GM18502 (cell line): ENCODE measurements around the gene RTTN.
"Not testable (repeated sequence)": the region's sequence is repeated elsewhere in the genome, so short reads cannot be mapped to it uniquely, and the experiment has no call there.

ENCODE experiments used
- ATAC-seq: cut with Tn5 transposase; IDR thresholded peaks from one replicate; pipeline ENCODE4 v1.9.1; 2021; ENCODE audit warnings: mild to moderate bottlenecking; ENCODE audit not compliant: unreplicated experiment, poor library complexity

Gene RTTN, protein sequence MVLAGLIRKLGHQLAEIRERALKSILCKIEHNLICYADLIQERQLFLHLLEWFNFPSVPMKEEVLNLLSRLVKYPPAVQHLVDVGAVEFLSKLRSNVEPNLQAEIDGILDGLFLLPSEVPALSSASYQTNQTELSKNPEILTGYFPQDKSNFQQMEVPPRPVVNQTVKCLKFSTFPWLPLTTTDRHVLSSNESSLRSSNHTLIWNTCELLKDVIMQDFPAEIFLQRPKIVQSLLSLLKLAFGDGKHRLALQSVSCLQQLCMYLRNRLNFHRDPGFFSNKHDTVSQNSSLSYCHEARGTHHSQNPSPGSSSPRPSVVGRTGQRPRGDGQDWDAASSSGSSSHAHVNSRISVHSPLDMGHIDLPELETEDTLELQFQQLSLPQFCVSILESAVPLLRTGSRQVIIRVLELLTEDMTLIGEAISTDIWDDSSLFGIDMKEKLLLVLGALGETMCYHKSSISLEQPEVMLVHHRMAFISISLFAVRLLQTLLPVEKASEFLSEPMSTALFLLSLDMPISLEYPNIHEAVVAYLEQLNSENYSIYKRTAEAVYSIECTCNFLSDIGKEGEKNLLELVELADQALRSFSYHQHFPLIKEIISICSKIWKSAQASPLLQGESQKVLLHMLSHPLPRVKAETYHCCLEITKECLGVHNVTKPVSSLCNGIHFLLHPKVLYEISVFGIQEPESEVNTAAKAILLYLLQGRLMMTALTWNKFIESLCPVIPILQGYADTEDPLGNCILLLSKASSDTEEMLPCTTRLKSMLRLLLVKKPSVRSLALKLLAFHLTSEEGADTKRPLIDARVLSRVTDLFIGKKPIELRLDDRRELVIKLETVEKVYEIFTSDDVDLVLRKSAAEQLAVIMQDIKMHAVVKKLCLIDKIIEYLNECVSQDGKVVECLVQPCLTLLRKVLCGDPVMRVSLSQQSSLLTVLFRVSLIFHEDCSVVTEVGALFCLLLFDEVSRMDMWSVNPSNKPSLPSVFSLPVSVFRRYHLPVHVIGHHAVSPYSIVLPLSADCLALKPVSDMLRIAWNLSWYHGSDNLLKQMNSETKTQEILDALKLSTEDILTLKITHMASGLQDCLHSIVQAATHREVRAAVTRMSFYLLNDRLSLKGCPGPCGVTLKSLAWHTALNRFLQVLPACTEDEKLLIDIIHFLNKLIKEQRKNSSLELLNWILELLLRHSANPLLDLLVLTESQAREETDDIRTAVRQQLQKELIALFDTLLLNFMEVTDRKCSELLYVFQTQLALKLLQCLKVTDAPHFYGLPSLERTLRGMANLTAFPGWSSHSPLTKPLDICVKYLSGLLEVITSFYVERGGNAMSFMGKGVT (N-terminal part only)

DNA sequence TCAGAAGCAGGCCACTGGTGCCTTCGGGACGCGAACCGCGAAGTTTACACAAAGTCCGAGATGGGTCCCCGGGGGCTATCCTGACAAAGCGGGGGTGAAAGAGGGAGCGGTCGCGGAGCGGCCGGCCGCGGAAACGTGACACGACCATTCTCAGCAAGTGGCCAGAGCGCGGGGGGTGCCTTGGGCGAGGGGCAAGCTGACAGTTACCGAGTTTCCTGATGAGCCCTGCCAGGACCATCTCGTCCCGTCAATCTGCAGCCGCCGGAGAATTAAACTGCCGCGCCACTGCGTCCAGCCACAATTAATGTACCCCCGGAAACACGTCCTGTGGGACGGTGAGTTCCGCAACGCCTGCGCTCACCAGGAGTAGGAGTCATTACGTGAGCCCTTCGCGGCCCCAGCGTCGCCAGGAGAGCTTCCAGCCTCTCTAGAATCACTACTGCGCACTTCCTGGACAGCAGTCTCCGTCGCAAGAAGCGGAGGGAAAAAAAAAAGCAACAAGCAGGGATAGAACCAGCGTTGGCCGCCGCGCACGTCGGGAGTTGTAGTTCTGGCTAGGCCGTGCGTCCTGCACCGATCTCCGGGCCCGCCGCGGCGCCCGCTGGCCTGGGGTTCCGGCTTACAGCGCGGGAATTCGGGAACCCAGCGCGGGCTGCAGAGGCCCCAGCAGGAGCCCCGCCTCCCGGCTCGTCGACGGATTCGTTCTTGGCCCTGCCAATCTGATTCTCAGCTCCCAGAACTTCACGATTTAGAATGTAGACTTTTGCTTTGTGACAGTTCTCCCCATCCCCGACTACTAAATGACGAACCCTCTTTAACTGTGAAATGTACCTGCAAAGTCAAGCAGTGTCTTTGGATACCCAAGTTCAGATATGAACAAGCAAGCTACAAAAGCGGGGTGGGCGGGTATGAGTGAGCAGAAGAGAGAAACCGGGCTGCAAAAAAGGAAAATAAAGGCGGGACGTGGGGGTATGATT is at the start of gene RTTN:
Gene RTTN (minus strand): TSS at position 267 of the 977 bp plus-strand sequence. CDS start 29 bp downstream, at position 238.
- ATAC-seq, result peak; percentile 98

DNA sequence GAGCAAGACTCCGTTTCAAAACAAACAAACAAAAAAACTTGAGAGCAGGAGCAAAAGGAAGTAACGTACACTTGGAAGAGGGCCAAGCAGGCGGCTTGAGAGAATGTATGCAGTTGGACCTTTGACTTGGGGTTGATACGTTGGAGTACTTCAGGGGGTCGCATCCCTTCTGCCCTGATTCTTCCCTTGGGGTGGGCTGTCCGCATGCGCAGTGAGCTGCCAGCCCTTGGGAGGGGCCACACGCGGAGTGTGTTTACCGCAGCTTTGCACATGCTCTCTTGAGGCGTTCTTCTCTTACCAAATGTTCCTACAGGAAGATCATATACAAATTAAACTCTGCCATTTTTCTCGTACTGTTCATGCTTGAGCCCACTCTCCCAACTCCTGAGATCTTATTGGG is 45.3 kb upstream of the RTTN start:
- no peak for ATAC-seq

DNA sequence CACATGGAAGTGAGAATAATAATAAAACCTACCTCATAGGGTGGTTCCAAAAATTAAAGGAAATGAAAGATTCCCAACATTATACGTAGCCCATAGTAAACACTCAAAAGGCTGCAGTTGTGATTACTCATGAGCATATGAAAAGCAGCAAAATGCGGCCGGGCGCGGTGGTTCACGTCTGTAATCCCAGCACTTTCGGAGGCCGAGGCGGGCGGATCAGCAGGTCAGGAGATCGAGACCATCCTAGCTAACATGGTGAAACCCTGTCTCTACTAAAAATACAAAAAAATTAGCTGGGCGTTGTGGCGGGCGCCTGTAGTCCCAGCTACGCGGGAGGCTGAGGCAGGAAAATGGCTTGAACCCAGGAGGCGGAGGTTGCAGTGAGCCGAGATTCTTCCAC is 44.4 kb upstream of the RTTN start:
- ATAC-seq, result not testable (repeated sequence)

DNA sequence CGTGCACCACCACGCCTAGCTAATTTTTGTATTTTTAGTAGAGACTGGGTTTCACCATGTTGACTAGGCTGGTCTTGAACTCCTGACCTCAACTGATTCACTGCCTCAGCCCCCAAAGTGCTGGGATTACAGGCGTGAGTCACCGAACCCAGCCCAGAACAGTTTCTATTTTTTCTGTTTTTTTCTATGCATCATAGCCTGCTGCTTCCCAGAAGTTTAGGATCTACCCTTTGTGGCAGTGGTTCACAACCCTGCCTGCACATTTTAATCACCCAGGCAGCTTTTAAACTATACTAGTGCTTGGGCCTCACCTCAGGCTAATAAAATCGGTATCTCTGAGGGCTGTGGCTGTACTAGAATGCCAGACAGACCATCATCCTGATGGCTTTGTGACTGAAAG is 43.6 kb upstream of the RTTN start:
- ATAC-seq, result no peak

DNA sequence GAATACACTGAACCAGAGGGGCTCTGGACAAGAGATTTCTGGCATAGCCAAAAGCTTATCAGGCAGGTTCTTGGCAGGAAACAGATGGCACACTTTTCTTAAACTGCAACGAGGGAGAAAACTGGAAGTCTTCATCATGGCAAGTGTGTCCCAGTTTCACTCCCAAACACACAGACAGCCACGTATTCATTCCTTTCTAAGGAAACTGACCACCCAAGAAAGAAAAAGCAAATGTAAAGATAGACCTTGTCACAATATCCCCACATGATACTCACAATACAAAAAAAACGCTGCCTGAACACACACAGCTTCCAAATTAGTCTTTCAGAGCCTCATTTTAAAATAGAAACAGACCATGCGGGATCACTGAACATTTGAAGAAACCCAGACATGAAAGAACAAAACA is 40.6 kb upstream of the RTTN start:
- no peak for ATAC-seq

DNA sequence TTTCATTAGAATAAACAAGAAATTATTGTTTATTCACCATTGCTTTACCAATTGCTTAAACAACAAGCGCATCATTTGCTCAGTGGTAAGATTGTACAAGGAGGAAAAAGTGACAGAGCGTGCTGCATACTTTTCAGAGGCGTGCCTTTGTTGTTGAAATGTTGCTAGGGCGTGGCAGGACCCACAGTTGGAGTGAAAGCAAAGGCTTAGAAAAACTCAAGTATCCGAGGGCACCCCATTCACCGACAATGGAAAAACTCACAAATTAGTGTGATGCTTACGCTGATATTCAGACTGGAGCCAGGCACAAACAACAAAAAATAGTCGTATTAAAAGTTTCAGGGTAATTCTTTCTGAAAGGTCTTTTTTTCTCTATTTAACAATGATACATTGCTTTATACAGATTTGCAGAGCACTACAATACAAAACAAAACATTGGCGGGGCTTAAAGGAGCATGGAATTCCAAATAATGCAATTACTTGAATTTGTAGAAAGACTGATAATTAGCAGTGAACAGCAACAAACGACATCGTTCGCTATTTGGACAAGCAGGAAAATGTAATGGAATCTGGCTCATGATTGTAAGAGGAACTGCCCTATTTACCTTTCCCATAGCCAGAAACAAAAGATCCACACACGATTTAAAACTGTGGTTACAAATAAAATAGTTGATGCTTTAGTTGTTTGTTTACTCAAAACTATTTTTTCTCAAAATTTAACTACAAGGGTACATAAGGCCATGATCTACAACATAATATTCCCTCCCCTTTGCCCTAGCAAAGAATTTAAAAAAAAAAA is 37.8 kb upstream of the RTTN start:
- ATAC-seq, result no peak

DNA sequence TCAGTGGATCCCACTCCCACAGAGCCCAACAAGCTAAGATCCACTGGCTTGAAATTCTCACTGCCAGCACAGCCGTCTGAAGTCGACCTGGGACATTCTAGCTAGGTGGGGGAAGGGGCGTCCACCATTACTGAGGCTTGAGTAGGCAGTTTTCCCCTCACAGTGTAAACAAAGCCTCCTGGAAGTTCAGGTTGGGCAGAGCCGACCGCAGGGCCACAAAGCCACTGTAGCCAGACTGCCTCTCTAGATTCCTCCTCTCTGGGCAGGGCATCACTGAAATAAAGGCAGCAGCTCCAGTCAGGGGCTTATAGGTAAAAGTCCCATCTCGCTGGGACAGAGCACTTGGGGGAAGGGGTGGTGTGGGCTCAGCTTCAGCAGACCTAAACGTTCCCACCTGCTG is 31.4 kb upstream of the RTTN start:
- not testable (repeated sequence) for ATAC-seq

DNA sequence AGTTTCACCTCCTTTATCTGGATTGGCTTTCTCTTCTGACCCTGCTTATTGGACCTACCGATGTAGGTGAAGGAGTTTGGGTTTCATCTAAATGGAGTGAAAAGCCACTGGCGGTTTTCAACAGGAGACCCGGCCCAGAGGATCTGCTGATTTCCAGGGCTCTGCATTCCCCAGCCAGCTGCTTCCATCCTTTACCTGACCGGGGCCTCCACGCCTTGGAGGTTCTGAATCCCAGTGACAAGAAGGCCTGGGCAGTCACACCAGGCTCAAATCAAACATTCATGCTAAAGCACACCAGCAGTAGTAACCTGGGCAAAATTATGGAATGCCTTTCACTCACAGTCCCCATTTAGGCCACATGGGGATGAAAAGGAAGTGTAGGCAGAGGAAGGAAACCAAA is 30.0 kb upstream of the RTTN start:
- ATAC-seq, result no peak

DNA sequence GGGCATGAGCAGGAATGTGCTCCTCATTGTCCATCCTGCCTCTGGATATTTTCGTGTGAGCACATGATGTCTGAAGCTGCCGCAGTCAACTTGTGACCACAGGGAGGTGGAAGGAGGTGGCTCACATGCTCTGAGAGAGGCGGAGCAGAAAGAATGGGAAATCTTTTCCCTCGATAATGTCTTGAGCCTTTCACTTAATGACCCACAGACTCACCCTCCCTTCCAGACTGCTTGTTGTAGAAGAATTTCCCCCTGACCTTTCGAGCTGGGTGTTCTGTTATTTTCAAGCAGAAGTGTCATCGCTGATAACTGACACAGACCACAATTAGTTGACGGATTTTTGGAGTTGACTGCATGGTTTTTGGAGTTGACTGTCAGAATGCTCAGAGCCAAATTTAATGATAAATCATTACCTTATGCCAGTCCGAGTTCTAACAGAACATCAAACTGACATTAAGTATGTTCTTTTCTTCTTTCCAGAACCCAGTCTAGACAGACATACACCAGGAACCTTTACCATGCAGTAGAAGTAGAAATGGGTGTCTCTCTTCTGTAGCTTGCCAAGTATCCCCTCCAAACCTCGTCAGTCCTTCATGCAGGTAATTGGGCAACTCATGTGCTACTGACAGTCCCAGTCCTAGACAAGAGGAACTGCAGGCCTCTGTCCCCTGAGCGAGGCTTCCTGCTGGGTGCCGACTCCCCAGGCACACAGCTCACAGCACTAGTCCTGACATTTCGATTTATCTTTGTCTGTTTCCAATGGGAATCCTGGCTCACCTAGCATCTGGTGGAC is 29.4 kb upstream of the RTTN start:
- no peak for ATAC-seq

DNA sequence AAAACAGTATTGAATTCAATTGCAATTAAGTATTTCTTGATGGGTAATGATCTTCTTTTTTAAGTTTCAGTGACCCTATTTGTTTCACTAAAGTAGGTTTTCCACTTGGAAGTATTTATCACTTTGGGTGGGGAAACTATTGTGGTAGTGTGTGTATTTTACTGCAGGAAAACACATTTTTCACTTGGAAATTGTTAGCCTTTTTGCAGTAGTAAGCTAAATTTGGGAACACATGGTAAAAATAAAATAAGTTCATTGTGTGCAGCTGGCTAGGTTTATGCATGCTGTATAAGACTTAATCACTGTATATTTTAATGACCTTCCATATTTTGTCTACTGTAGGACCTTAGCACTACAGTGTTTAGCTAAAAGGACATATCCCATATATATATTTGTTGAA is 28.5 kb upstream of the RTTN start:
- no peak for ATAC-seq

DNA sequence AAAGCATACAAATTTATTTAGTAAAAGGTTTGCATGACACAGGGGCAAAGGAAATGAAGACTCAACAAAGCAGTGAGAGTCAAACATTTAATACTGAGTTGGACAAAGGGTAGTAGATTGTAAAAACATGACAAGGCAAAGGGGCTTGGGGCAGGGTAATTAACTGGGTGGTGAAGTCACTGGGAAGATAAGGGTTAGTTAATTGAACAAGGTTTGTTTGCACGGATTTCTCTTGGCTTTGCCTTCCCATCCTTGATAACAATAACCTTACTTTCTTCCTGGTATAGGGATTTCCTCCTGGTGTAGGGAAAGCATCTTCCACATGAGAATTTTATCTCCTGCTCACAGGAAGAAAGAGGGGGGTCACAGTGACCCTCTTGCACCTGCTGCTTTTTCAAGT is 26.8 kb upstream of the RTTN start:
- no peak for ATAC-seq

DNA sequence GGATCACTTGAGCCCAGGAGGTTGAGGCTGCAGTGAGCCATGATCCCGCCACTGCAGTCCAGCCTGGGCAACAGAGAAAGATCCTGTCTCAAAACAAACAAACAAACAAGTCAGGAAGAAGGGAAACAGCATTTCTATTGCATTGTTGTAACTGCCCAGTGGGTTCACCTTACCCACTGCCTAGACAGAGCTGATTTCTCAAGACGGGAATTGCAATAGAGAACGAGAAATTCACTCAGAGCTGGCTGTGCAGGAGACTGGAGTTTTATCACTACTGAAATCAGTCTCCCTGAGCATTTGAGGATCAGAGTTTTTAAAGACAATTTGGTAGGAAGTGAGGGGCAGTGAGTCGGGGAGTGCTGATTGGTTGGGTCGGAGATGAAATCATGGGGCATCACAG is 24.2 kb upstream of the RTTN start:
- no peak for ATAC-seq

DNA sequence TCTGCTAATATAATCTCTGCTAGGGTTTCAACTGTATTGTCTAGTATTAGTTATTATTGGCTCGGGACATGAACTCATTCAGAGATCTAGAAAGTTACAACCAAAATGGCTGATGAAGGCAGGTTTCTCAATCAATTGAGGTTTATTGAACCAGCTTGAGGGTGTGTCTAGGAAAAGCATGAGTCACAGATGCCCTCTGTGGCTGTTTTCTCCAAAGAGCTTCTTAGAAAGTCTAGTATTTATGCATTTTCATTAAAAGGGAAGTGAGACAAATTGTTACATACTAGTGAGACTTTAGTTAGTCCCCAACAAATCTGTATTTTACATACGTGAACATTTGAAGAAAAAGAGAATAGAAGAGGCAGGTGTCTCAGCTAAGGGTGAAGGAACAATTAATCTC is 23.0 kb upstream of the RTTN start:
- ATAC-seq, result no peak

DNA sequence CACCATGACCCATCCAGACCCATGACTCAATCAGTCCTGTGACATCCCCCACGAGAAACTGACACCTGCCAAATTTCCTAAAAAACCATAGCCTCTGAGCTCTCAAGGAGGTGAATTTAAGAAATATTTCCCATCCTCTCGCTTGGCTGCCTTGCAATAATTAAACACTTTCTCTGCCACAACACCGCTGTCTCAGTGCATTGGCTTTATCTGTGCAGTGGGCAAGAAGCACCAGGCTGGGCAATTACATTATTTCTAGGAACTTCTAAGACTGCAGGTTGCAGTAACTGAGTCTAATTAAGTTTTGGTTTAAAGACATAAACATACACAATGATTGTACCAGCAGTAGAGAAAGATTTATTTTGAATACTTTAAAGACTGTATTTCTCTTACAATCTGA is 22.0 kb upstream of the RTTN start:
- no peak for ATAC-seq

DNA sequence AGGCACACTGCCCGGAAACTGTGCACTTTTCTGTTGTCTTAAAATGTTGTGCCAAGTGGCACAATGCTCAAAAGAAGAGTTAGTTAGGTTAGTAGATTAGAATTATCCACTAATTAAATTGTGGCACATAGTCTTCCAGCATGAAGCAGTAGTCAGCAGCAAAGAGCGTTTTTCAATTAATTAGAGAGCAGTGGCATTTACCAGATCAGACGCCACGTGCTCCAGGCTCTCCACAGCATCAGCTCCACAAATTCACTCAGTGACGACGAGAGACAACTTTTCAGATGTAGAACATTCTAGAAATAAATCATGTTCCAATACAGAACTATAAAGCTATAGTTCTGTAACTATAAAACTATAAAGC is 16.4 kb upstream of the RTTN start:
- no peak for ATAC-seq

DNA sequence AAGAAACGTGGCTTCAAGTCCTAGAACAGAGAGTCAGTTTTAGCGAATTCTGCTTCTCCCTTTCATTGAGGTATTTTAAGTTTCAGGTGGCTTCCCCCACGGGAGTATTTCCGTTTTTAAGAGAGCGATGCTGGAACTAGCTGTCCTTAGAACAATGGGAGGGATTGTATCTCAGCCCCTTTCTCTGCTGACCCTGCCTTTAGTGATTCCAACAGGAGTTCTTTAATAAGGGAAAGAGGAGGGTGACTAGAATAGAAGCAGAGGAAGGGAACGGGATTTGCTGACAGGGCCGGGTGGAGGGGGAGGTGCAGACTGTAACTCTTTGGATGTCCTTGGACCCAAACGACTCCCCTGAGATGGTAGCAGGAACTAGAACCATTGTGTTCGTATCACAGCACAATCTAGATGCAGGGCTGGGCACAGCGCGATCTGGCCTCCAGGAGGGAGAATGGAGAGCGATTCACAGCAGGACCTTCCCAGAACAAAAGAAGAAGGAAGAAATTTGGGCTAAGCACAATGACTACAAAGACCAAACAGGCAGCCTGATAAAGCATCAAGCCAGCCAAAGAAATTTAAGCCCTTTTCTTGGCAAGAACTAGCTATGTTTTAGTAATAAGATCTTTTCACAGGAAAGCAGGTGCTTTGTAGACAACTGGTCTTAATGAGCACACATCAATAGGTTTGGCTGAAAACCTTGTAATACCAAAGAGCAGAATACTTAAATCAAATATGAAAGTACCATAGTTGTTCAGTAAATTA is 15.8 kb upstream of the RTTN start:
- ATAC-seq, result no peak

DNA sequence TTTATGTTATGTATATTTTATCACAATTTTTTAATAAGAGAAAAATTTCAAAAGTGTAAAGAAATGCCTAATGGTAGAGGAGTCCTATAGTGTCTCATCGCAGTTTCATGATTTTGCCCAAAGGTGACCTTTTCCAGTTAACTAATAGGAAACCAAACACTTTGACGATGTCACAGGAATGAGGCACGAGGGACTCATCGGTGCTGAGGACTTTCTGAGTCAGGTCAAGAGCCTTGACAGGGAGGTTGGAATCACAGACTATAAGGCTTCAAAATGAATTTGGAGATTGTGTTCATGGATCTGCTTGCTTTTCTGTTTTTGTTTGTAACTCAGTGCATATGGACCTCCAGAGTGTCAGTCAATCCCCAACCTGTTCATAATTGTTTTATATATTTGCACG is 15.1 kb upstream of the RTTN start:
- ATAC-seq, result no peak
